ENCODE measurements around the gene RAI14.

- TF ChIP-seq CTCF (IDR thresholded peaks at IDR 0.05) (no peak), POLR2A (IDR thresholded peaks at IDR 0.05) (no peak), POLR2AphosphoS5 (IDR thresholded peaks at IDR 0.05) (no peak), EP300 (IDR thresholded peaks at IDR 0.05) (no peak)
These were observed 132.9 kb downstream of the RAI14 start for GRCh38 chr5:34789021-34789531.
